HepG2 (cell line): ENCODE results near the gene STX5. TPM values are rescaled to one million over a fixed set of nuclear protein-coding genes. Genes with fewer than 3 reads are reported as not detected.
A peak's percentile ranks its signal among the peaks of the same experiment; 100 is the strongest.

Experiments used
- BCL6 ChIP-seq: IDR thresholded peaks from 2 replicates; pipeline ENCODE4 v1.6.1; 2016; ENCODE audit warnings: missing genetic modification reagents, missing compliant biosample characterization
- CENPX ChIP-seq: sonication (generic); formaldehyde crosslinking; IDR thresholded peaks from 2 replicates; pipeline ENCODE4 v1.9.0; 2021; ENCODE audit warnings: mild to moderate bottlenecking, missing genetic modification reagents, moderate library complexity
- EEA1 ChIP-seq: sonication (generic); formaldehyde crosslinking; IDR thresholded peaks from 2 replicates; pipeline ENCODE4 v1.5.1; 2020; ENCODE audit warnings: mild to moderate bottlenecking, missing genetic modification reagents, borderline replicate concordance
- GFI1 ChIP-seq: sonication (generic); formaldehyde crosslinking; IDR thresholded peaks from 2 replicates; pipeline ENCODE4 v1.5.0; 2020; ENCODE audit warnings: missing genetic modification reagents, mild to moderate bottlenecking, borderline replicate concordance
- GTF3A ChIP-seq: sonication (generic); formaldehyde crosslinking; conservative IDR thresholded peaks from 2 replicates; pipeline ENCODE4 v1.4.0; 2020; ENCODE audit warnings: mild to moderate bottlenecking, missing genetic modification reagents
- HCFC1 ChIP-seq: fragments of 150-350 bp; IDR thresholded peaks from 2 replicates; pipeline ENCODE4 v1.6.1; 2014; ENCODE audit warnings: low read depth, low read length
- NR2F1 ChIP-seq, 2 experiments: fragments of 450-650 bp in 1 of 2; formaldehyde crosslinking in 1 of 2; IDR thresholded peaks; 2 replicates each; pipeline versions ENCODE4 v1.5.0 to v1.6.1; 2016 to 2020; ENCODE audit warnings: mild to moderate bottlenecking in 1 of 2, missing compliant biosample characterization in 1 of 2, missing genetic modification reagents in 1 of 2, moderate library complexity in 1 of 2
- NR2F6 ChIP-seq, 2 experiments: IDR thresholded peaks; 2 replicates each; pipeline ENCODE4 v1.6.1; 2016; ENCODE audit warnings: antibody characterized with exemption in 1 of 2, mild to moderate bottlenecking in 1 of 2
- PAX8 ChIP-seq: sonication (generic); formaldehyde crosslinking; IDR thresholded peaks from 2 replicates; pipeline ENCODE4 v1.8.0; 2022; ENCODE audit warnings: mild to moderate bottlenecking, missing genetic modification reagents, borderline replicate concordance
- POGZ ChIP-seq: sonication (generic); formaldehyde crosslinking; IDR thresholded peaks from 2 replicates; pipeline ENCODE4 v1.4.0; 2020; ENCODE audit warnings: mild to moderate bottlenecking, missing genetic modification reagents
- REXO4 ChIP-seq: sonication (generic); formaldehyde crosslinking; IDR thresholded peaks from 2 replicates; pipeline ENCODE4 v1.8.0; 2022; ENCODE audit warnings: missing genetic modification reagents, mild to moderate bottlenecking, borderline replicate concordance
- SNAPC2 ChIP-seq: sonication (generic); formaldehyde crosslinking; IDR thresholded peaks from 2 replicates; pipeline ENCODE4 v1.8.1; 2022; ENCODE audit warnings: mild to moderate bottlenecking, missing genetic modification reagents
- SRSF9 ChIP-seq: fragments of 200-400 bp; formaldehyde crosslinking; IDR thresholded peaks from 2 replicates; pipeline ENCODE4 v1.6.1; 2018; ENCODE audit warnings: borderline replicate concordance, mild to moderate bottlenecking, low read depth, low read length; ENCODE audit not compliant: insufficient read depth, poor library complexity, severe bottlenecking
- ZNF12 ChIP-seq: sonication (generic); formaldehyde crosslinking; IDR thresholded peaks from 2 replicates; pipeline ENCODE4 v1.5.0; 2020; ENCODE audit warnings: missing genetic modification reagents
- ZNF136 ChIP-seq: sonication (generic); formaldehyde crosslinking; IDR thresholded peaks from 2 replicates; pipeline ENCODE4 v1.8.1; 2022; ENCODE audit warnings: low read depth, mild to moderate bottlenecking, moderate library complexity, missing genetic modification reagents
- ZNF552 ChIP-seq: sonication (generic); formaldehyde crosslinking; IDR thresholded peaks from 2 replicates; pipeline ENCODE4 v1.9.0; 2022; ENCODE audit warnings: missing genetic modification reagents, mild to moderate bottlenecking, borderline replicate concordance
- ZNF724P ChIP-seq: sonication (generic); formaldehyde crosslinking; IDR thresholded peaks from 2 replicates; pipeline ENCODE4 v1.8.0; 2022; ENCODE audit warnings: missing genetic modification reagents, borderline replicate concordance
- ZNF782 ChIP-seq: sonication (generic); formaldehyde crosslinking; IDR thresholded peaks from 2 replicates; pipeline ENCODE4 v1.4.0; 2020; ENCODE audit warnings: missing genetic modification reagents, mild to moderate bottlenecking, borderline replicate concordance
- ZNF790 ChIP-seq: sonication (generic); formaldehyde crosslinking; IDR thresholded peaks from 2 replicates; pipeline ENCODE4 v1.8.0; 2022; ENCODE audit warnings: missing genetic modification reagents, mild to moderate bottlenecking, borderline replicate concordance
- polyA plus RNA-seq, 8 experiments: library from polyadenylated mRNA; depleted of rRNA in 3 of 8; stranded (reverse) in 7 of 8; unstranded in 1 of 8; fragments of >200 nt; fragmentation: Illumina TruSeq in 4 of 8; extraction: Trizol in 4 of 8; gene quantifications; 2 replicates each; pipeline versions ENCODE4 v1.2.1 to v1.2.3, GENCODE V29; 2011 to 2016; ENCODE audit warnings: low read depth in 4 of 8, missing spikeins in 1 of 8, mixed read lengths in 1 of 8; ENCODE audit not compliant: insufficient read depth in 1 of 8
- total RNA-seq, 5 experiments: library from RNA; depleted of rRNA; stranded (reverse); fragments of >200 nt; fragmentation: Illumina TruSeq; extraction: Trizol; gene quantifications; 2 replicates each; pipeline ENCODE4 v1.2.3, GENCODE V29; 2016; ENCODE audit warnings: low read depth in 1 of 5
- TF ChIP-seq, protein P1 (sequence below): sonication (generic); formaldehyde crosslinking; IDR thresholded peaks from 2 replicates; pipeline ENCODE4 v1.5.1; 2020; ENCODE audit warnings: missing genetic modification reagents, mild to moderate bottlenecking, borderline replicate concordance
- TF ChIP-seq, protein P2 (sequence below): sonication (generic); formaldehyde crosslinking; conservative IDR thresholded peaks from 2 replicates; pipeline ENCODE4 v1.8.0; 2022; ENCODE audit warnings: missing genetic modification reagents
- TF ChIP-seq, protein P3 (sequence below): sonication (generic); formaldehyde crosslinking; IDR thresholded peaks from 2 replicates; pipeline ENCODE4 v1.4.0; 2020; ENCODE audit warnings: missing genetic modification reagents

STX5 gene
- total and polyA plus RNA-seq, 2 of the 13 experiments (the other 11 are each of a cell fraction or from before 2014, with no cell fraction given) = 26.9 to 30.0 TPM

DNA sequence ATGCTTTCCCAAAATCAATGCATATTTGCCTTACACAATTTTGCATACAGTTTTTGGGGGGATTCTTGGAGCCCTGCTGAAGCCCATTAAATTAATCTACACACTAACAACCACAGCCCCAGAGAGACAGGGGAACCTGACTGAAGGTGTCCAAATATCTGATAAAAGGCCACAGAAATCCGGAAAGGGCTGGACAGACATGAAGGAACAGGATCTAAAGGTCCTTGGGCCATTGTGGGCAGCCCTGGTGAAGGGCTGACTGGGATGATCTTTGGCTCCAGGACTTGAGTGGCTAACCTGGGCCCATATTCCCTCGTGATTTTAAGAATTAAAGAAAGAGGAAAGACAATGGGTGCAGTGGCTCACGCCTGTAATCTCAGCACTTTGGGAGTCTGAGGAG, 14.3 kb upstream of the STX5 start (continued):
- TF ChIP-seq NR2F1 (CRISPR knock-in tag; IDR thresholded peaks at IDR 0.05) (no peak), ZNF782 (no peak), GTF3A (no peak), ZNF552 (CRISPR knock-in tag) (no peak), SRSF9 (no peak), NR2F6 (IDR thresholded peaks at IDR 0.05) (no peak), NR2F6 (CRISPR knock-in tag; IDR thresholded peaks at IDR 0.05) (peak; percentile 20; the same call in 1 of the 2 replicates), BCL6 (CRISPR knock-in tag) (no peak), GFI1 (CRISPR knock-in tag) (no peak), REXO4 (no peak), ZNF12 (no peak), ZNF136 (CRISPR knock-in tag) (no peak), ZNF724P (CRISPR knock-in tag) (no peak), SNAPC2 (no peak), ZNF790 (no peak), EEA1 (CRISPR knock-in tag) (no peak), HCFC1 (no peak), POGZ (CRISPR knock-in tag) (no peak), PAX8 (no peak), CENPX (CRISPR knock-in tag) (no peak)
- TF ChIP-seq, protein P1, sequence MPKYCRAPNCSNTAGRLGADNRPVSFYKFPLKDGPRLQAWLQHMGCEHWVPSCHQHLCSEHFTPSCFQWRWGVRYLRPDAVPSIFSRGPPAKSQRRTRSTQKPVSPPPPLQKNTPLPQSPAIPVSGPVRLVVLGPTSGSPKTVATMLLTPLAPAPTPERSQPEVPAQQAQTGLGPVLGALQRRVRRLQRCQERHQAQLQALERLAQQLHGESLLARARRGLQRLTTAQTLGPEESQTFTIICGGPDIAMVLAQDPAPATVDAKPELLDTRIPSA = no peak
- TF ChIP-seq, protein P2, sequence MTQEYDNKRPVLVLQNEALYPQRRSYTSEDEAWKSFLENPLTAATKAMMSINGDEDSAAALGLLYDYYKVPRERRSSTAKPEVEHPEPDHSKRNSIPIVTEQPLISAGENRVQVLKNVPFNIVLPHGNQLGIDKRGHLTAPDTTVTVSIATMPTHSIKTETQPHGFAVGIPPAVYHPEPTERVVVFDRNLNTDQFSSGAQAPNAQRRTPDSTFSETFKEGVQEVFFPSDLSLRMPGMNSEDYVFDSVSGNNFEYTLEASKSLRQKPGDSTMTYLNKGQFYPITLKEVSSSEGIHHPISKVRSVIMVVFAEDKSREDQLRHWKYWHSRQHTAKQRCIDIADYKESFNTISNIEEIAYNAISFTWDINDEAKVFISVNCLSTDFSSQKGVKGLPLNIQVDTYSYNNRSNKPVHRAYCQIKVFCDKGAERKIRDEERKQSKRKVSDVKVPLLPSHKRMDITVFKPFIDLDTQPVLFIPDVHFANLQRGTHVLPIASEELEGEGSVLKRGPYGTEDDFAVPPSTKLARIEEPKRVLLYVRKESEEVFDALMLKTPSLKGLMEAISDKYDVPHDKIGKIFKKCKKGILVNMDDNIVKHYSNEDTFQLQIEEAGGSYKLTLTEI (CRISPR knock-in tag) = no peak
- TF ChIP-seq, protein P3, sequence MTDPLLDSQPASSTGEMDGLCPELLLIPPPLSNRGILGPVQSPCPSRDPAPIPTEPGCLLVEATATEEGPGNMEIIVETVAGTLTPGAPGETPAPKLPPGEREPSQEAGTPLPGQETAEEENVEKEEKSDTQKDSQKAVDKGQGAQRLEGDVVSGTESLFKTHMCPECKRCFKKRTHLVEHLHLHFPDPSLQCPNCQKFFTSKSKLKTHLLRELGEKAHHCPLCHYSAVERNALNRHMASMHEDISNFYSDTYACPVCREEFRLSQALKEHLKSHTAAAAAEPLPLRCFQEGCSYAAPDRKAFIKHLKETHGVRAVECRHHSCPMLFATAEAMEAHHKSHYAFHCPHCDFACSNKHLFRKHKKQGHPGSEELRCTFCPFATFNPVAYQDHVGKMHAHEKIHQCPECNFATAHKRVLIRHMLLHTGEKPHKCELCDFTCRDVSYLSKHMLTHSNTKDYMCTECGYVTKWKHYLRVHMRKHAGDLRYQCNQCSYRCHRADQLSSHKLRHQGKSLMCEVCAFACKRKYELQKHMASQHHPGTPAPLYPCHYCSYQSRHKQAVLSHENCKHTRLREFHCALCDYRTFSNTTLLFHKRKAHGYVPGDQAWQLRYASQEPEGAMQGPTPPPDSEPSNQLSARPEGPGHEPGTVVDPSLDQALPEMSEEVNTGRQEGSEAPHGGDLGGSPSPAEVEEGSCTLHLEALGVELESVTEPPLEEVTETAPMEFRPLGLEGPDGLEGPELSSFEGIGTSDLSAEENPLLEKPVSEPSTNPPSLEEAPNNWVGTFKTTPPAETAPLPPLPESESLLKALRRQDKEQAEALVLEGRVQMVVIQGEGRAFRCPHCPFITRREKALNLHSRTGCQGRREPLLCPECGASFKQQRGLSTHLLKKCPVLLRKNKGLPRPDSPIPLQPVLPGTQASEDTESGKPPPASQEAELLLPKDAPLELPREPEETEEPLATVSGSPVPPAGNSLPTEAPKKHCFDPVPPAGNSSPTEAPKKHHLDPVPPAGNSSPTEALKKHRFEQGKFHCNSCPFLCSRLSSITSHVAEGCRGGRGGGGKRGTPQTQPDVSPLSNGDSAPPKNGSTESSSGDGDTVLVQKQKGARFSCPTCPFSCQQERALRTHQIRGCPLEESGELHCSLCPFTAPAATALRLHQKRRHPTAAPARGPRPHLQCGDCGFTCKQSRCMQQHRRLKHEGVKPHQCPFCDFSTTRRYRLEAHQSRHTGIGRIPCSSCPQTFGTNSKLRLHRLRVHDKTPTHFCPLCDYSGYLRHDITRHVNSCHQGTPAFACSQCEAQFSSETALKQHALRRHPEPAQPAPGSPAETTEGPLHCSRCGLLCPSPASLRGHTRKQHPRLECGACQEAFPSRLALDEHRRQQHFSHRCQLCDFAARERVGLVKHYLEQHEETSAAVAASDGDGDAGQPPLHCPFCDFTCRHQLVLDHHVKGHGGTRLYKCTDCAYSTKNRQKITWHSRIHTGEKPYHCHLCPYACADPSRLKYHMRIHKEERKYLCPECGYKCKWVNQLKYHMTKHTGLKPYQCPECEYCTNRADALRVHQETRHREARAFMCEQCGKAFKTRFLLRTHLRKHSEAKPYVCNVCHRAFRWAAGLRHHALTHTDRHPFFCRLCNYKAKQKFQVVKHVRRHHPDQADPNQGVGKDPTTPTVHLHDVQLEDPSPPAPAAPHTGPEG (CRISPR knock-in tag) = no peak
